ENCODE measurements around the gene F10.
"Not testable (repeated sequence)": the region's sequence is repeated elsewhere in the genome, so short reads cannot be mapped to it uniquely, and the experiment has no call there.

Gene F10

DNA sequence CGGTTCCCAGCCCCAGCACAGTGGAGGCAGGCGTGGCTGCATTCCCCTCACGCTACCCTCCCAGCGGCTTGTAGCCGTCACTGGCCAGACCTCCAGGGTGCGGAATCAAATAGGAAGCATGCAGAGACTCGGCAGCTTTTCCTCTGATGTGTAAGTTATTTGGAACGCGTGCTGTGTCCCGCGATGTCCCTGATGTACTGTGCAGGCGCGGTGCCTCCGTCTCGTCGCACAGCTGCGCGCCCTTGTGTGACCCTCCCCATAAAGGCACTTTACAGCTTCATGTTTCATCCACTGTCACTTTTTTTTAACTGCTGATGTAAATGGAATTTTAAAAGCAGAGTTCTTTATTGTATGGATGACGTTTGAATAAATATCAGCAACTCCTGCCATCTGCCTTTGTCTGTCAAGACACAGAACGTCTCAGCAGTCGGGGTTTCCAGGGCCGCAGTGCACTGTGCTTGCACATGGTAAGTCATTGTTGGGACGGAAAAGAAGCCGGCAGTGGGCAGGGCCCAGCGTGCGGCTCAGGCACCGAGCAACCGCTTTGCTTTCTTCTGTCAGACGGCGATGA lies 24.4 kb upstream of the F10 start:
- no peak for DNase-seq (ENCODE audit: low read depth in 2 of 2, low spot score in 1 of 2)

DNA sequence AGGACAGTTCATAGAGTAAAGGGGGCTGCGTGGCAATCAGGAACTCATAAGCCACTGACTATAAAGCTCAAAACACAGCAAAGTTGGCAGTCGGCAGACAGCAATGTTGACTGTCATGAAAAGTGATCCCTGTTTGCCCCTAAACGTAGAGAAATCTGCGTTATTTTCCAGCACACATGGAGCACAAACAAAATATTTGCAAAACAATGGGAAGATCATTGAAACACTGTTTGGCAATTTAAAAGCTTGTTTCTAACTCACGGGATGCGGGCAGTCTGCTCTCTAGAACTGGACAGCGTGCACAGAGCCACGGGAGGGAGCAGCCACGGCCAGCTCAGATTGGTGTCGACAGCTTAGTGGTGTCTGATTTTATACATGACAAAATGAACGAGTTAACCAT lies 23.5 kb upstream of the F10 start:
- no peak for DNase-seq (ENCODE audit: low read depth in 2 of 2, low spot score in 1 of 2)

DNA sequence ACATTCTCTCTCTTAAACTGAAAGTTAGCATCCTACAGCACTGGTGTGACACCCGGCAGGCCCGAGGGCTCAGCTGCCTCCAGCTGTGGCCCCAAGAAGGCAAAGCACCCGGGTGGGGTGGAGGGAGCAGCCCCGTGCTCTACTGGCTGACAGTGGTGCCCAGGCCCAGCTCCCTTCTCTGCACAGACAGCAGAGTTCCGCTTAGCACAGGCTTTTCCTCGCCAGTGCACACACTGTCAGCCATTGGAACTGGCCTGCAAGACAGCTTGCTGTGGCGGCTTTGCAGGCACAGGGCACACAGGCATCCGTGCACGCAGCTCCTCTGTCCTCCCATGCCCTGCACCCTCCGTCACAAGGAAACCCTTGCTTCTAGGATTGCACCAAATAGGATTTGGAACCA lies 20.3 kb upstream of the F10 start:
- DNase-seq (ENCODE audit: low read depth in 2 of 2, low spot score in 1 of 2), result not testable (repeated sequence)

DNA sequence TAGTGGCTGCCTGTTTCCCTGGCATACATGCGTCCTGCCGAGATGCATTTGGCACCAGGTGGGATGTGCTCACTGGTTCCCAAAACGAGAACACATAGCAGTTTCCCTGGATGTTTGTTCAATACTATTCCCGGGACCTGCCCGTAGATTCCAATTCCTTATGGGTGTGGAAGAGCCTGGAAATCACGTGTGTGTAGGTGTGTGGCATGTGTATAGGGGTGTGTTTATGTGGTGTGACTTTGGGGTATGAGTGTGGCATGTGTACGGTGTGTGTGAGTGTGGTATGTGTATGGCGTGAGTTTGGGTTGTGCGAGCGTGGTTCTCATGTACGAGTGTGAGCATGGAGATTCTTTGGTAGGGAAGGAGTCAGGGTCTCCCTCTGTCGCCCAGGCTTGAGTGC lies 19.9 kb upstream of the F10 start:
- no peak for DNase-seq (ENCODE audit: low read depth in 2 of 2, low spot score in 1 of 2)

DNA sequence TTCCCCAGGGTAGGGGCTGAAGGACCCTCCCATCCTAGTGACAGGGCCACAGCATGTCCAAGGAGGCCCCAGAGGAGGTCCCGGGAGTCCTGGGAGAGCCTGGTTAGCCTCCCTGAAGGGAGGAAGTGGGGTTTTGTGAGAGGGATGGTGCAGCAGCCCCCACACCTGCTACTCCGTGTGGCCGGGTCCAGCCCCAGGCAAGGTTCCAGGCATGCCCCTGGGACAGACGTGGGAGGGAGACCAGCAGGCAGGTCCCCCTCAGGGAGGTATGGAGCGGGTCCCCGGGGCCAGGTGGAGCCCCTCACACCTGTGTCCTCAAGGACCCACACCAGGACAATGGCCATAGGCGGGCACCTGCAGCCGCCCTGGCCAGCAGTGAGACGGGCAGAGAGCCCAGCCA lies 19.0 kb upstream of the F10 start:
- no peak for DNase-seq (ENCODE audit: low read depth in 2 of 2, low spot score in 1 of 2)

DNA sequence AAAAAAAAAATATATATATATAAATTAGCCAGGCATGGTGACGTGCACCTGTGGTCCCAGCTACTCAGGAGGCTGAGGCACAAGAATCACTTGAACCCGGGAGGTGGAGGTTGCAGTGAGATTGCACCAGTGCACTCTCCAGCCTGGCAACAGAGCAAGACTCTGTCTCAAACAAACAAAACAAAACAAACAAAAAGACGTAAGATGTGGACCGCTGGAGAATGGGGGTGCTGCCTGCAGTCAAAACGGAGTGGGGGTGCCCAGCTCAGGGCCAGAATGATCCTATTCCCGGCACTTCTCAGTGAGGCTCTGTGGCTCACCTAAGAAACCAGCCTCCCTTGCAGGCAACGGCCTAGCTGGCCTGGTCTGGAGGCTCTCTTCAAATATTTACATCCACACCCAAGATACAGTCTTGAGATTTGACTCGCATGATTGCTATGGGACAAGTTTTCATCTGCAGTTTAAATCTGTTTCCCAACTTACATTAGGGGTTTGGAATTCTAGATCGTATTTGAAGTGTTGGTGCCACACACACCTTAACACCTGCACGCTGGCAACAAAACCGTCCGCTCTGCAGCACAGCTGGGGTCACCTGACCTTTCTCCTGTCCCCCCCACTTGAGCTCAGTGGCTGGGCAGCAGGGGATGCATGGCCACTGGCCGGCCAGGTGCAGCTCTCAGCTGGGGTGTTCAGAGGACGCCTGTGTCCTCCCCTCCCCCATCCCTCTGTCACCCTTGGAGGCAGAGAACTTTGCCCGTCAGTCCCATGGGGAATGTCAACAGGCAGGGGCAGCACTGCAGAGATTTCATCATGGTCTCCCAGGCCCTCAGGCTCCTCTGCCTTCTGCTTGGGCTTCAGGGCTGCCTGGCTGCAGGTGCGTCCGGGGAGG lies 17.3 kb upstream of the F10 start, which contains the start of gene F7:
Gene F7 (plus strand): TSS at position 760 of the 889 bp plus-strand sequence. CDS start 51 bp downstream, at position 811.
- no peak for DNase-seq (ENCODE audit: low read depth in 2 of 2, low spot score in 1 of 2)

DNA sequence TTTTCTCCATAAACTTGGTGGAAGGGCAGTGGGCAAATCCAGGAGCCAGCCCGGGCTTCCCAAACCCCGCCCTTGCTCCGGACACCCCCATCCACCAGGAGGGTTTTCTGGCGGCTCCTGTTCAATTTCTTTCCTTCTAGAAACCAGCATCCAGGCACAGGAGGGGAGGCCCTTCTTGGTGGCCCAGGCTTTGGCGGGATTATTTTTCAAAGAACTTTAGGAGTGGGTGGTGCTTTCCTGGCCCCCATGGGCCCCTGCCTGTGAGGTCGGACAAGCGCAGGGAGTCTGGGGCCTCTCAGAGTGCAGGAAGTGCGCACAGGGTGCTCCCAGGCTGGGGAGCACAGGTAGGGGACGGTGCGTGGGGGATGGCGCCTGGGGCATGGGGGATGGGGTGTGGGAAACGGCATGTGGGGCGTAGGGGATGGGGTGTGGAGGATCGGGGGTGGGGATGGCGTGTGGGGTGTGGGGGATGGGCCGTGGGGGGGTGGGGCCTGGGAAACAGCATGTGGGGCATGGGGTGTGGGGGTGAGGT lies 16.6 kb upstream of the F10 start:
- DNase-seq (ENCODE audit: low read depth in 2 of 2, low spot score in 1 of 2), result no peak

DNA sequence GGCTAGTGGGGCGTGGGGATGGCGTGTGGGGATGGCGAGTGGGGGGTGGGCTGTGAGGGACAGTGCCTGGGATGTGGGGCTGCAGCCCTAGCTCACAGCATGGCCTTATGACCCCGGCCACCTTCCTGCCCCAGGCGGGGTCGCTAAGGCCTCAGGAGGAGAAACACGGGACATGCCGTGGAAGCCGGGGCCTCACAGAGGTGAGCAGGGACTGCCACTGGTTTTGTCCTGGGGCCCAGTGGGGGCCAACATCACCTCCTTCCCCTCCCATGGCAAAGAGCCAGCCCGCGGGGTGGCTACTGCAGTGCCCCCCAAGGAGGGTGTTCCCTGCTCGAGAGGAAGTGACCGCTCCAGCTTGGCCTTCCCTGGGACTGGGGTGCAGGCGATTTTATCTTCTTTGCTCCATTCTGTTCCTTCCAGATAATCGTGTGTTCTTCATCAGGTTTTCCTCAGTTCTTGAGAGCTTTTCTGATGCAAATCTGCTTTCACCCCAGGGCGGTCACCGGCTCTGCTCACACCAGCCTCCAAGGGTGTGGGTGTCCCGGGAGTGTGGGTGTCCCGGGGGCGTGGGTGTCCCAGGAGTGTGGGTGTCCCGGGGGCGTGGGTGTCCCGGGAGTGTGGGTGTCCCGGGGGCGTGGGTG lies 15.8 kb upstream of the F10 start:
- no peak for DNase-seq (ENCODE audit: low read depth in 2 of 2, low spot score in 1 of 2)

DNA sequence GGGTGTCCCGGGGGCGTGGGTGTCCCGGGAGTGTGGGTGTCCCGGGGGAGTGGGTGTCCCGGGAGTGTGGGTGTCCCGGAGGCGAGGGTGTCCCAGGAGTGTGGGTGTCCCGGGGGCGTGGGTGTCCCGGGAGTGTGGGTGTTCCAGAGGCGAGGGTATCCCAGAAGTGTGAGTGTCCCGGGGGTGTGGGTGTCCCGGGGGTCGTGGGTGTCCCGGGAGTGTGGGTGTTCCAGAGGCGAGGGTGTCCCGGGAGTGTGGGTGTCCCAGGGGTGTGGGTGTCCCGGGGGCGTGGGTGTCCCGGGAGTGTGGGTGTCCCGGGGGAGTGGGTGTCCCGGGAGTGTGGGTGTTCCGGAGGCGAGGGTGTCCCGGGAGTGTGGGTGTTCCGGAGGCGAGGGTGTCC lies 14.1 kb upstream of the F10 start:
- DNase-seq (ENCODE audit: low read depth in 2 of 2, low spot score in 1 of 2), result not testable (repeated sequence)

DNA sequence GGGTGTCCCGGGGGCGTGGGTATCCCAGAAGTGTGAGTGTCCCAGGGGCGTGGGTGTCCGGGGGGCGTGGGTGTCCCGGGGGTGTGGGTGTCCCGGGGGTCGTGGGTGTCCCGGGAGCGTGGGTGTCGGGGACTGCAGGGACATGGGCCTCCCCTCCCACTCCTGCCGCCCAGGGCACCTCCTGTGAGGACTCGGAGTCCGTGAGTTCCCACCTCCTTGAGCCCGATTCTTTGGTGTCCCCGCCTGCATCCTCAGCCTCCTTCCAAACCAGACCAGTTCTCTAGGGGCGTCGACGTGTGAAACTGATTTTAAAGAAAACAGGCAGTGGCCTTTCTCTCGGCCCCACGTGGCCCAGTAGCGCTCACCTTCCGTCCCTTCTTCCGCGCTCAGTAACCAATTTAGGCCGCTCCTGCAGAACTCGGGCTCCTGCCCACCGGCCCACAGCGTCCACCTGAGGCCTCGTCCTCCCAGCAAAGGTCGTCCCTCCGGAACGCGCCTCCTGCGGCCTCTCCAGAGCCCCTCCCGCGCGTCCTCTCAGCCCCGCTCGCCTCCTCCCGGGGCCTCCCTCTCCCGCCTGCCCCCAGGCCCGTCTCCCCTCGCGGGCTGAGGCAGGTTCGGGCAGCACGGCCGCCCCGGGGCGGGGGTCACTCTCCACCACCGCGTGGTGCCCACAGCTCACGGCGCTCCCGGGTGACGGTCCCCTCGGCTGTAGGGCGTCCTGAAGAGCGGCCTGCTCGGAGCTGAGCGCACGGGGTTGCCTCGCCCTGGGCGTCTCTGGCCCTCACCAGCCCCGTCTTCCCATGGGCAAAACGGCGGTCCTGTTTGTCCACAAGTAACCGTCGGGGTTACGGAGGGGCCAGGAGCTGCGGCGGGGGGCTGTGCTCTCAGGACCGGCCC lies 13.2 kb upstream of the F10 start:
- no peak for DNase-seq (ENCODE audit: low read depth in 2 of 2, low spot score in 1 of 2)

DNA sequence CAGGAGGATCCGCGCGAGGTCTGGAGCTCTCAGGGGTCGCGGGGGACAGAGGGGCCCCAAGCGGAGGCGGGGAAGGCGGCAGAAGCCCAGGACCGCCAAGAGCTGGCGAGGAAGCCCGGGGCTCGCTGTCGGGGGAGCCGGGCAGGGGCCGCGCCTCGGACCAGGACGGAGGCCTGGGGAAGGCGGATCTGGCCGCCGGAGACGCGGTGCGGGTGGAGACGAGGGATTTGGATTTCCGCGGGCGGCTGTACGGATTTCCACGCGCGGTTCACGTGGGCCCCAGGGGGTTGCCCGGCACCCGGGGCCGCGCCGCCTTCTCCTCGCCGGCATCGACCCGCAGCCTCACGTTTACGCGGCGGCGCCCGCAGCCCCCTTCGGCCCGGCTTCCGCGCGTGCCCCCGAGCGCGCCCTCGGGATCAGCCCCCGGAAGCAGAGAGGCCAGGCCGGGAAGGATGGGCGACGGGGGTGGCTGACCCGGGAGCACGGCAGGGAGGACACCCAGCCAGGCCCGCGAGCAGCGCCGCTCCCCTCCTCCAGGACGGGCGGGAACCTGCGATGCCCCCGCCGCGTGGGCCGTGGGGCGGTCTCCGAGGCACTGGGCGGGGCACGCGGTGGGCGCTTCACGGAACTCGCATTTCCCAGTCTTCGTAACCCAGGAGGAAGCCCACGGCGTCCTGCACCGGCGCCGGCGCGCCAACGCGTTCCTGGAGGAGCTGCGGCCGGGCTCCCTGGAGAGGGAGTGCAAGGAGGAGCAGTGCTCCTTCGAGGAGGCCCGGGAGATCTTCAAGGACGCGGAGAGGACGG lies 12.3 kb upstream of the F10 start:
- peak; percentile 16 to 35 for DNase-seq (ENCODE audit: low read depth in 2 of 2, low spot score in 1 of 2)

DNA sequence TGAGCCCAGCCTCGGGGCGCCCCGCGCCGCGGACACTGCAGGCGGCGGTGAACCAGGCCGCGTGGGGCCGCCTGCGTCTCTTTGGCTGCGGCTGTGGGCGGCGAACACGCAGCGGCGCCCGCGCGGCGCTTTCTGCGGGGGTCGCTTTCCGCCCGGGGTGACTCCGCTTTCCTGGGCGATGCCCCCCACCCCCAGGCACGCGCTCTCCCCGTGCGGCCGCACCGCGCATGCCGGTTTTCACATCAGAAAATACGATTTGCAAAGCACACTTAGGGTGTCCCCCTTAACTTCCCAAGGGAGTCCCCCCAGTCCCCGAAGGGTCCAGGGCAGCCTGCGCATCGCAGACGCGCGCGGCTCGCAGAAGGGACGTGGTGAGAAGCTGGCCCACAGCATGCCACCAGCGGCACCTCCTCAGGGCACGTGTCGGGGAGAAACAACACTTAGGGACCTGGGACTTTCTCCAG lies 11.7 kb upstream of the F10 start:
- DNase-seq (ENCODE audit: low read depth in 2 of 2, low spot score in 1 of 2), result no peak

DNA sequence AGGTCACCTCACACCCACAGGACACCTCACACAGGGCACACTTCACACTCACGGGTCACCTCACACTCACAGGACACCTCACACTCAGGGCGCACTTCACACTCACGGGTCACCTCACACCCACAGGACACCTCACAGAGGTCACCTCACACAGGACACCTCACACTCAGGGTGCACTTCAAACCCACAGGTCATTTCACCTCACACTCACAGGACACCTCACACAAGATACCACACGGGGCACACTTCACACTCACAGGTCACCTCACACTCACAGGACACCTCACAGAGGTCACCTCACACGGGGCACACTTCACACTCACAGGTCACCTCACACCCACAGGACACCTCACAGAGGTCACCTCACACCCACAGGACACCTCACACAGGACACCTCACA lies 10.8 kb upstream of the F10 start:
- DNase-seq (ENCODE audit: low read depth in 2 of 2, low spot score in 1 of 2), result not testable (repeated sequence)

DNA sequence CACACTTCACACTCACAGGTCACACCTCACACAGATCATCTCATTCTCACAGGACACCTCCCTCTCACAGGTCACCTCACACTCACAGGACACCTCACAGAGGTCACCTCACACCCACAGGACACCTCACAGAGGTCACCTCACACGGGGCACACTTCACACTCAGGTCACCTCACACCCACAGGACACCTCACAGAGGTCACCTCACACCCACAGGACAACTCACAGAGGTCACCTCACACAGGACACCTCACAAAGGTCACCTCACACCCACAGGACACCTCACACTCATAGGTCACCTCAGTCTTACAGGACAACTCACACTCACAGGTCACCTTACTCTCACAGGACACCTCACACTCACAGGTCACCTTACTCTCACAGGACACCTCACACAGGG lies 10.1 kb upstream of the F10 start:
- DNase-seq (ENCODE audit: low read depth in 2 of 2, low spot score in 1 of 2), result not testable (repeated sequence)

DNA sequence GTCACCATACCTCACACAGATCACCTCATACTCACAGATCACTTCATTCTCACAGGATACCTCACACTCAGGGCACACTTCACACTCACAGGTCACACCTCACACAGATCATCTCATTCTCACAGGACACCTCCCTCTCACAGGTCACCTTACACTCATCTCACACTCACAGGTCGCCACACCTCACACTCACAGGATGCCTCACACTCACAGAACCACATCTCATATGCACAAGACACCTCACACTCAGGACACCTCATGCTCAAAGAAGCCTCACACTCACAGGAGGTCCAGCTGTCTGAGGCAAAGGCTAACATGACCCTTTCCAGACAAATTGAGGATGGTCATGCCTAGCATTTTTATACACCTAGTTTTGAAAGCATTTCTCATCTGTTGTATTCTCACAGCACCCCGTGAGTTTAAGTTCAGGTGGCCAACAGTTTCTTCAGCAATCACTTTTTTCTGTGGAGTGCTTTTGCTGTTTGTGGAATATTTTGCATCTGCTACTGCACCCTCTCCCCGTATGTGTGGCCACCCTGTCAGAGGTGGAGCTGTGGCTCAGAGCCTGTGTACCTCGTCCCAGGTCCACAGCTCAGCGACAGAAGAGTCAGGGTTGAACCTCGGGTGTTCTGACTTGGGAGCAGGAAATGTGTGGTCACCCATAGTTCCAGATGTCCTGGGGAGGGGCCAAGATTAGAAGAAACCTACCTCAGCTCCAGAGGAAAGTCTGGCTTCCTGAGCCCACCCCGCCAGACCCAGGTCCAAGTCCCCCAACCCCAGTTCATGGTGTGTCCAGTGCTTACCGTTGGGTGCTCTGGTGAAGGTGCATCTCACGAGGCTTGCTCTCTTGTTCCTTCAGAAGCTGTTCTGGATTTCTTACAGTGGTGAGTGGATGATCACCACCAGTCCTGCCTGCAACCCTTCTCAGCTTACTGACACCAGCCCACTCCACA lies 9.4 kb upstream of the F10 start:
- no peak for DNase-seq (ENCODE audit: low read depth in 2 of 2, low spot score in 1 of 2)

DNA sequence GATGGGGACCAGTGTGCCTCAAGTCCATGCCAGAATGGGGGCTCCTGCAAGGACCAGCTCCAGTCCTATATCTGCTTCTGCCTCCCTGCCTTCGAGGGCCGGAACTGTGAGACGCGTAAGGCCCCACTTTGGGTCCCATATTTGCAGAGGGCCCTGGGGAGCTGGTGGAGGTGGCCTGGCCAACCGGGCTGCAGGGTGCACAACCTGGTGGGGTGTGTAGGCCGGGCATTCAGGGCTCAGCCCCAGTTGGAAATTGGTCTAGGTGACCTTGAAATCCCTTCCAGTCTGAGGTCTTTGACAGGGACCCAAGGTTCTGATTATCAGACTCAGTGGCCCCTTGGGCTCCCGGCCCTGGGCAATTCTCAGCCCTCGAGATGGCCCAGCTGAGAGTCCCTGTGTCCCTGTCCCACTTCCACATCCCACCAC lies 8.7 kb upstream of the F10 start:
- DNase-seq (ENCODE audit: low read depth in 2 of 2, low spot score in 1 of 2), result no peak

DNA sequence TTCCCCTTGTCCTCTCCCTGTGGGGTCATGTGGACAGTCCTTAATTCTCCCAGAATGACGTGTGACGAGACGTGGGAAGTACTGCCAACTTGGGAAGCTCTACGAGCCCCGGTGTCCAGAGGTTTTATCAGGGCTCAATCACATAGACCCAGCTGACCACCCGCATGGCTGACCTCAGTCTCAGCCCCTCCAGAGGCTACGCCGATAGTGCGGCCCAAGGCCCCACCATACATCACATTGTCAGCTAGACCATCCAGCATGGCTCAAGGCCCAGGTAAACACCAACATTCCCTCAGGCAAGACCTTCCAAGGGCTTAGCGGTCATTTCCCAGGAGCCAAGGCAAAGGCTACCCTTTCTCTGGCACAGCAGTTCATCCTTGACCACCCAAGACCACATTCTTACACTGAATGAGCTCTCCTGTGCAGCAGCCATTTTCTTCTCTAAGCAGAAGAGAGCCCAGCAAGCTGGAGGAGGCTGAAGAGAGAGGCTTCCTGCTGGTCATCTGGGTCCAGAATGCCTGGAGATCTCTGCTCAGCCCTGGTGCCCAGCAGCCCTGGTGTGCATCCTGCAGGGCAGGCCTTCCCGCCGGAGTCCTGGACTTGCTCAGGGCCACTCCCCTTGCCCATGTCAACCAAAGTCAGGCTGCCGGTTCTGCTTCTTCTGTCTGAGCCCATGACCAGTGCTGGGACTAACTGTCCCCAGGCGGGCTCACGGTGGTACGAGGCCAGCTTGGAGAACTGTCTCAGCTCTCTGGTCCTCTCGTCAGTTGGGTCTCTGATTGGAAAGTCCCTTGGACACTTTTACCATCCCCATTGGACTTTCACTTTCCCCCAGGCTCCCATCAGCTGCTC lies 7.9 kb upstream of the F10 start:
- DNase-seq (ENCODE audit: low read depth in 2 of 2, low spot score in 1 of 2), result no peak
